HG03571 (cell line): ENCODE data around the gene FCHSD2.
A peak's percentile ranks its signal among the peaks of the same experiment; 100 is the strongest.
"Not testable (repeated sequence)": the region's sequence is repeated elsewhere in the genome, so short reads cannot be mapped to it uniquely, and the experiment has no call there.

Experiments
- ATAC-seq: cut with Tn5 transposase; IDR thresholded peaks from one replicate; pipeline ENCODE4 v1.9.1; 2021; ENCODE audit not compliant: unreplicated experiment

The FCHSD2 gene

GRCh38 chr11:73070653-73071052 lies 71.5 kb downstream of the FCHSD2 start:
- ATAC-seq: peak; percentile 53

- not testable (repeated sequence) for ATAC-seq
Measured at GRCh38 chr11:73061857-73062424, 80.2 kb downstream of the FCHSD2 start.

GRCh38 chr11:73061434-73061833 lies 80.7 kb downstream of the FCHSD2 start:
- ATAC-seq: not testable (repeated sequence)

GRCh38 chr11:73059915-73060314 lies 82.2 kb downstream of the FCHSD2 start:
- ATAC-seq: no peak

GRCh38 chr11:73058989-73059674 lies 83.0 kb downstream of the FCHSD2 start:
- ATAC-seq: no peak

GRCh38 chr11:73055655-73056354 lies 86.3 kb downstream of the FCHSD2 start:
- no peak for ATAC-seq

- no peak for ATAC-seq
Measured at GRCh38 chr11:73055002-73055401, 87.1 kb downstream of the FCHSD2 start.

GRCh38 chr11:73053964-73054363 lies 88.2 kb downstream of the FCHSD2 start:
- ATAC-seq: no peak

GRCh38 chr11:73048446-73048845 lies 93.7 kb downstream of the FCHSD2 start:
- no peak for ATAC-seq

GRCh38 chr11:73047773-73048371 lies 94.2 kb downstream of the FCHSD2 start:
- peak; percentile 72 for ATAC-seq

GRCh38 chr11:73040046-73040445 lies 102.1 kb downstream of the FCHSD2 start:
- ATAC-seq: no peak

- no peak for ATAC-seq
Measured at GRCh38 chr11:73034777-73035176, 107.3 kb downstream of the FCHSD2 start.

GRCh38 chr11:73034331-73034730 lies 107.8 kb downstream of the FCHSD2 start:
- no peak for ATAC-seq

GRCh38 chr11:73030130-73030529 lies 112.0 kb downstream of the FCHSD2 start:
- ATAC-seq: no peak

- ATAC-seq: no peak
Measured at GRCh38 chr11:73029403-73029802, 112.7 kb downstream of the FCHSD2 start.

- ATAC-seq: no peak
Measured at GRCh38 chr11:73028611-73029010, 113.5 kb downstream of the FCHSD2 start.

- not testable (repeated sequence) for ATAC-seq
Measured at GRCh38 chr11:73027840-73028239, 114.3 kb downstream of the FCHSD2 start.

GRCh38 chr11:73024639-73025038 lies 117.5 kb downstream of the FCHSD2 start:
- ATAC-seq: no peak

- ATAC-seq: no peak
Measured at GRCh38 chr11:73019996-73020395, 122.1 kb downstream of the FCHSD2 start.

GRCh38 chr11:73019449-73019848 lies 122.7 kb downstream of the FCHSD2 start:
- no peak for ATAC-seq

- ATAC-seq: no peak
Measured at GRCh38 chr11:73018856-73019255, 123.3 kb downstream of the FCHSD2 start.
